Measurements from ENCODE around the gene ZNF503.
"Not testable (repeated sequence)": the region's sequence is repeated elsewhere in the genome, so short reads cannot be mapped to it uniquely, and the experiment has no call there.

Gene ZNF503

DNA sequence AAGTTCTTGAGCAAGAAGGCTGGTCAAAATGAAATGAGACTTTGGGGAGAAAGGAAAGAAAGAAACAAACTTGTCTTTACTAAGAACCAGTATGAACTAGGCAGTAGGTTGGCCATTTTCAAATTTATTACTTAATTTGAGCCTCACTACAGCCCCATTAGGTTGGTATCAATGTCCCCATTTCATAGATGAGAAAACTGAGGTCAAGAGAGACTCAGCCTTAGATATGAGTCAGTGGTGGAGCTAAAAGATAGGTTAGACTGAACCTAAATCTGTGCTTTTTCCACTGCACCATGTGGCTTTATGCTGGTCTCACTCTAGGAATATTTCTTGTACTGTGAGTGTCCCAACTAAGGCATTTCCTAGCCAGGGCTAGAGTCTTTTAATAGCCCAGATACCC, 8.8 kb downstream of the ZNF503 start:
- DNase-seq: no peak

DNA sequence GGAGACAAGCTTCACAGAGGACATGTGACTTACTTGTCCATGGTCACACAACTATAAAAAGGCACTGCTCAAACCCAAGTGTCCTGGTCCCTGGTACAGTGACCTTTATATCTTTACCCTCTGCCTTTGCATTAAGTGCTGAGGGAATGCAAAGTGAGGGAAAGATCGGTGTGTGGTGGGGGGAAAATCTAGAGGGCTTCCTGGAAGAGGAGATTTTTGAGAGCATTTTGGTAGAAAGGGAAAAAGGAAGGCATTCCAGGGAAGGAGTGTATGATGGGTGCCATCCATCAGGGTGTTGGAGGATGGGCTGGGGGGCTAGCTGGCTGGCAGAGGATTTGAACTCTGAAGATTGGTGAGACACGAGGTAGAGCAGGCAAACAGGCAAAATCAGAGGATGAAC, 9.3 kb downstream of the ZNF503 start:
- DNase-seq: no peak

DNA sequence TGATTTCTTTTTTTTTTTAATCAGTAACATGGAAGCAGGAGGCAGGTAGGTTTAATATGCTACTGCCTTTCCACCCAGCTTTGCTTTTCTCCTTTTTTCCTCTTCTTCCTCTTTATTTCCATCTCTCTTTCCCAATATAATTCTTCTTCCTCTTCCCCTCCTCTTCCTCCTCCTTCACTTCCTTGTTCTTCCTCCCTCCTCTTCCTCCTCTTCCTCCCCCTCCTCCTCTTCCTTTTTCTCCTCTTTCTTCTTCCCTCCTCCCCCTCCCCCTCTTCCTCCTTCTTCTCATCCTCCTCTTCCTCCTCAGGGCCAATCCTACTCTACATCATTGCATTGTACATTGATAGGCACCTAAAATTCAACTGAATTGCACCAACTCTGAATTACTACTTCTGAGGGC, 11.4 kb downstream of the ZNF503 start:
- no peak for DNase-seq

DNA sequence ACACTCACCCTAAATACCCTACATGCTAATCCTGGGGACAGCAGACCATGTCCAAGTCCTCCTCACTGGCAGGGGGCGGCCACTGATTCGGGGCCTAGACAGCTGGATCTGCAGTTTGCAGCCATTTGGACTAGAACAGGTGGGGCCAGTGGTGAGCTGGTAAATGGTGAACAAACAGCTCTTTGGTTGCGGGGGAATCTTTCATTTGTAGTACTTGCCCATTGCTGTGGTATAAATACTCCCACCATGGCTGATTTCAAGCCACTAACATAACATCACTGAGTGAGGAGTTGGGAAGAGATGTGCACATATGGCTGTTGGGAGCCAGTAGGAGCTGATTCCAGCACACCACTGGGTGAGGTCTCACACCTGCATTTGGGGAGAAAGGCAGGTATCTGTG, 13.5 kb downstream of the ZNF503 start:
- DNase-seq: no peak

DNA sequence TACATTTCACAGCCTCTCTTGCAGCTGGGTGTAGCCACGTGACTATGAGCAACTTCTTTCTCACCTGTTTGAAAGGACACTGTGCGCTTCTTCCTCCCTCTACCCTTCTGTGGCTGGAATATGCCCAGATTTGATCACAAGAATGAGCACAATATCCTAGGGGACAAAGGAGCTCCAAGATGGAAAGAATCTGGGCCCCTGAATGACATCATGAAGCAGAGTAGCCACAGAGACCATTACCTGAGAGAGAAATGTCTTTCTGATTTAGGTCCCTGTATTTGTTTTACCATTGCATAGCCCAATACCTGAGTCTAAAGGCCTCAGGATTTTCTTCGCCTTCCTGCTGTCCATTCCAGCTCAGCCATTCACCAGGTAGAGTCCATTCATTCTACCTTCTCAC, 15.4 kb downstream of the ZNF503 start:
- DNase-seq: no peak

DNA sequence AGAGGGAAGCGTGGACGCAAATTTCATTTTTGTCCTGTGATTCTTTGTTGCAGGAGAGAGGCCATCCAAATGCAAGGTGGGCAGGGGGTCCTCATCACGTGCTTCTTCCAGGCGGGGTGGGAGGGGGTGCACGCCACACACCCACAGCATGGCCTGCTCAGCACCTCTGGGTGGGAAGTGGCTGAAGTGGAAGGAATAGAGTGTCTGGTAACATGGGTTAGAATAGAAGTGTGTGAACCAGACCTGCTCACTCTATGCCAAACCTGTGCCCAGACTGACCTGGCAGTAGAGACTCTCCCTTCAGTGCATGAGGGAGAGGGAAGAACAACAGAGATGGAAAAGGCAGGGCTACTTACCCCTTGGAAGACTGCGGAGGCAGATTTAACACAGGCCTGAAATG, 21.7 kb downstream of the ZNF503 start:
- no peak for DNase-seq

DNA sequence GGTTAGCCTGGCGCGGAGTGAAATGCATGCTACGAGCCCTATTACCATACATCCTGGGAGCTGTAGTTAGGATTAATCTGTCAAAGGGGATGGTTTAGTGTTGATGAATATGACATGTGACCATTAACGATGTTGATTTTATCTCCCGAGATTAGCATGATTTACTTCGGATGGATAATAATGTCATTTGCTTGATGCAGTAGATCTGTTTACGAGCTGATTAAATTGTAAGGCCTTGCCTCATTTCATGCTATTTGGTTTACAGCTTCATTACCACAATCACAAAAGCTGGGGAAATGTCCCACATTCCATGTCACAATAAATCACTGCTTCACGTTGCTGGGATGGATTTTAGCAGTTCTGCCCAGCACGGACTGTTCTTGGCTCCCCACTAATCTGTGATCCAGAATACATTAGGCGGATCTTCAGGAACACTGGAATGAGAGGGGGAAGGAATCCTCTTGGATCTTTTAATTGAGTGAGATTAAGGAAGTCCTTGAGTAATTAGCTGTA, 22.3 kb downstream of the ZNF503 start:
- DNase-seq: no peak

DNA sequence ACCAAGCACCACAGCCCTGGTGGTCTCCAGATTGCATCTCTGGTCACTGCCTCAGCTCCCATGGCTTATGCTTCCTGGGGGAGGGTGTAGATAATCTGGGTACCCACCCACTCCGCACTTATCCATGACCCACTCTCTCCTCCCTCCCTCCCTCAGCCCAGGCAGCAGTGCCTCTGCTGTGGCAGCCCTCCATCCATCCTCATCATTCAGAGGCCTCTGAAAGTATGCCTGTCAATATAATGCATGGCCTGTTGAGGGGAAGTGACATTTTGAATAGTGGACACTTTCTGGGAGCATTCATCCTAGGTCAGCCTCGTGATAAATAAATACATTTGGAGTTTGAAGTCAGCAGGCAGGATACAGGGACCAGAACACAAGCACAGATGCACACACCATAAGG, 23.2 kb downstream of the ZNF503 start:
- no peak for DNase-seq

DNA sequence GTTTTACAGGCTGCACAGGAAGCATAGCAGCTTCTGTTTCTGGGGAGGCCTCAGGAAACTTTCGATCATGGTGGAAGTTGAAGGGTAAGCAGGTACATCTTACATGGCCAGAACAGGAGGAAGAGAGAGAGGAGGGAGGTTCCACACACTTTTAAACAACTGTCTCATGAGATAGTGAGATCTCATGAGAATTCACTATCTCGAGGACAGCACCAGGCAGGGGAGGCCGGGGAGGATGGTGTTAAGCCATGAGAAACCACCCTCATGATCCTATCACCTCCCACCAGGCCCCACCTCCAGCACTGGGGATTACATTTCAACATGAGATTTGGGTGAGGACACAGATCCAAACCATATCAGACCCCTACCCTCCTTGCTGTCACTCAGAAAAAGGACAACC, 23.7 kb downstream of the ZNF503 start:
- DNase-seq: no peak

DNA sequence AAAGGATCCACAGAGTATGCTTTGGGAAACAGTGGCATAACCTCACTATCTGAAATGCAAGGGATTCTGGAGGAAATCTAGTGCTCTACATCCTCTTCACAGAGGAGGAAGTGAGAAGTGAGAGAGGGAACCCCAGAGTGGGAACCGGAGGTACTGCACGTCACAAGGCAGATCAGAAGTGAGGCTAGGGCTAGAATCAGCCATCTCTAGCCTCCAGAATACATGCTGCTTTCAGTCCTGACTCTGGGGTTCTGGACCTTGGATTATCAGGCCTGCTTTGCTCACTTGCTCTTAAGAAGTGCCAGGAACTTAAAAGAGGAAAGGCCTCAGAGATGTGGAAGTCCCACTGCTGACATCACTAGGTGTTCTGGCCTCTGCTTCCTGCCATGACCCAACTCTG, 25.7 kb downstream of the ZNF503 start:
- no peak for DNase-seq

DNA sequence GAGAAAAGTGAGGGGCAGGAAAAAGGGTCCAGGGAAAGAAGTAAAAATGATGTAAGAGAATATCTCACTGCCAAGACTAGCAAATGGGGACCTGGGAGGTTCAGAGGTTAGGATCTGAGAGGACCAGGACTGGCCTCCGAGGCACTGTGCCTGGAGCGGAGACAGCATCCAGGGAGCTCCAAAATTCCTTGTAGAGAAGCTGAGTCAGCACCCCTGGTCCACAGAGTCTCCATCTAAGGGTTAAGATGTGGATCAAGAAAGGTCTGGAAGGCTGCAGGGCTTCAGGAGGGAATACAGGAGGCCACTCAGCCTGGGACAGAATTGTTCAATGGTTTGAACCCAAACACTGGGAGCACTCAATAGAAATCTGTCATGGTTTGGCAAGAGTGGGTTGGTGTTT, 30.6 kb downstream of the ZNF503 start:
- DNase-seq: no peak

DNA sequence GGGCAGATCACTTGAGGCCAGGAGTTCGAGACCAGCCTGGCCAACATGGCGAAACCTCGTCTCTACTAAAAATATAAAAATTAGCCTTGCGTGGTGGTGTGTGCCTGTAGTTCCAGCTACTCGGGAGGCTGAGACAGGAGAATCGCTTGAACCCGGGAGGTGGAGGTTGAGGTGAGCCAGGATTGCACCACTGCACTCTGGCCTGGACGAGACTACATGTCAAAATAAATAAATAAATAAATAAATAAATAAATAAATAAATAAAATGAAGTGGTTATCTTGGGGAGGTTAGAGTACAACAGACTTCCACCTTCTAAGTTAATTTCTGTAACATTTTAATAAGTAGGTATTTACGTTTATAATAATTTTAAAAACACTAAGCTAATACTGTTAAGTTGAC, 31.7 kb downstream of the ZNF503 start:
- not testable (repeated sequence) for DNase-seq

DNA sequence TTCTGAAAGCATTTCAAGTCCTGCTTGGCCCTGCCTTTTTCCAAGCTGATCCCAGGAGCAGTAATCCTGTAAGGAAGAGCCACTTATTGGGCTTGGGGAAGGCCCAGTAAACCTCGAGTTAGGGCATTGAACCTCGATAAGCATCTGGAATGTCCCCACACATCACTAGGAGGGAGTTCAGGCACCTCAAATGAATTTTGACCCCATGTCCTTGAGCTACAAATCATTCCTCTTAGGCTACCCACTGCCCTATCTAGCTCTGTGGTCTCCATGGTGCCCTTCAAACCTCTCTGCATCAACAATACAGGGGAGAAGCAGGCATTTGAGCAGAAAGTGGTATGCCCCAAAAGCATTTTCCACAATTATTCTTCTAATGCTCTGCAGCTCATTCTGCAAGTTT, 33.7 kb downstream of the ZNF503 start:
- no peak for DNase-seq

DNA sequence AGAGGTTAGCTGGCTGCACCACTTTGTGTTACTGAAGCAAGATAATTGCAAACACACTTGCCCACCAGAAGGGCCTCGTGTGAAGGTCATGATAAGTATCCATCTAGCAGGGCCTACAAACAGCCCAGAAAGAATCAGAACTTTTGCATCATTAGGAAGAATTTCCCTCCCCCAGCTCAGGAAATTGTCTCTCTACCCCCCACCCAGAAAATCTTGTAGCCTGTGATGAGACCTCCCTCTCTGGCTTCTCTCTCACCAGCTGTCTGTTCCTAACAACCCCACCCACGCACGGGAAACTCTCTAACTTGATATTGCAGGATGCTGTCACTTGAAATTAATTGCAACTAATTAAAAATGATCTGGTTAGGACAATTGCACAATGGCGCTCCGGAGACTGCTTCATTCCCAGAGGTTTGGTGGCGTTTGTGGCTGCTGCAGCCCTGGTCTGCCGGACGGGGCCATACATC, 34.5 kb downstream of the ZNF503 start:
- no peak for DNase-seq

DNA sequence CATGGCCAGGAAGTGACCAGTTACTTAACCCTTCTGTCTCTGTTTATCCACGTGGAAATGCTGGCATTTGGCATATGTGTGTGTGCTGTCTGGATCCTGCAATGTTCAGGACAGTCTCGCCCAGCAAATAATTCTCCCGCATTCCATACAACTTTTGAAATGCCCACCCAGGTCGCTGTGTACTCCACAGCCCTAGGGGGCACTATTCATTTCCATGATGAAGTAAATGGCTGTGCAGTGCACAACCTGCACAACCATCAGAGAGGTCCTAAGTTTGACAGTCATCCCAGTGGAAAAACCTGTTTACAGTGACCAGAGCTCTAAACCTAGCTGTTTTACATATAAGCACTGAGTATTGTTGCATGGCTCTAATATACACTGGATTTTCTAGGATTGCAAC, 38.1 kb downstream of the ZNF503 start:
- no peak for DNase-seq

DNA sequence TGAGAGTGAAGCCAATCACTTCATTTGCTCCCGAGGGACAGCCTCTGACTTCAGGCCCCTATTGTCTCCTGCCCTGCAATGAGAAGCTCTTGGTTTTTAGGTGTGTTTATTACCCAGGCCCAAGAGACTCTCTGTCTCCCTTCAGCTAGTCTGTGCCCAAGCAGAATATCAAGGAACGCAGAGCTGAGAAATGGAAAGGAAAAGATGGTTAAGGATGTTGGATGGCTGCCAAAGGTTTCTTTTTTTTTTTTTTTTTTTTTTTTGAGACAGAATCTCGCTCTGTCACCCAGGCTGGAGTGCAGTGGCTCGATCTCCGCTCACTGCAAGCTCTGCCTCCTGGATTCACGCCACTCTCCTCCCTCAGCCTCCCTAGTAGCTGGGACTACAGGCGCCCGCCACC, 41.7 kb downstream of the ZNF503 start:
- not testable (repeated sequence) for DNase-seq

DNA sequence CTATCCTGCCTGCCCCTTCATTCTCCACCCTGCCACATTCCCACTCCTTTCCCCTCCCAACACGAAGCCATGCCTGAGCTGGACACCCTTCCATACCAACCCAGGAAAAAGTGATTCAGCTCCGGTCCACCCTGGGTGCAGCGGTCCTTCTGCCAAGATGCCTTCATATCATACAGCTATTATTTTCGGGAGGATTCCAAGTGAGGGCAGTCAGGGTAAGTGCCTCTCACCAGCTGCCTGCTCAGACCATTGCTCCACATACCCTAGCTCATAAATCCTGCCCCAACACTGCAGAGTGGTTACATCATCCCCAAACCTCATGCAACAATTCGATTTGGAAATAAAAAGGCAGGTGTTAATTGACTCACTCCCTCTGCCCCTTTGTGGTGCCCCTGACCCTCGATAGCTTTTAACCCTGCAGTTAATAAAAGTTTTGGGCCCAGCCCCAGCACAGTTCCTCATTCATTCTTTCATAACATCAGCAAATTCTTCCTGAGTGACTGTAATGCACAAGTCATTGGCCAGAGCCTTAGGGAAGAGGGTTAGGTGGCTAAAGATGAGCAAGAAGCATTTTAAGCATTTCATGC, 42.6 kb downstream of the ZNF503 start:
- no peak for DNase-seq

DNA sequence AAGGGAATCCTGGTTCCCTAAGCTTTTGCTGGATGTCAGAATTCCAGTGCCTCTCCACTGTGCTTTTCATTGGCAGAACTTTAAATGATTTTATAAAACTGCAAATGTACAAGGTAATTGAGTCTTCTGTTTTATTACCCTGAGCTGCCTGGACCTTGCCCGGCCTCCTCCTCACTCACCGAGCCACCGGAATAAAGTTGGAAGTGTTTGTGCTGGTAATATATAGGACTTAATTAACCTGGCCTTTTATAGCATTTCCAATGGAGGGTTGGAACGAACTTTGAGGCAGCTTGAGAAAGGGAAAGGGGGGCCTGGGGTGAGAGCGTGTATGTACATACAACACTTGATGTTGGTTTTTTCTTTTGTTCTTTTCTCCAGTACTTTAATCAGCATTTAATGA, 43.4 kb downstream of the ZNF503 start:
- no peak for DNase-seq

DNA sequence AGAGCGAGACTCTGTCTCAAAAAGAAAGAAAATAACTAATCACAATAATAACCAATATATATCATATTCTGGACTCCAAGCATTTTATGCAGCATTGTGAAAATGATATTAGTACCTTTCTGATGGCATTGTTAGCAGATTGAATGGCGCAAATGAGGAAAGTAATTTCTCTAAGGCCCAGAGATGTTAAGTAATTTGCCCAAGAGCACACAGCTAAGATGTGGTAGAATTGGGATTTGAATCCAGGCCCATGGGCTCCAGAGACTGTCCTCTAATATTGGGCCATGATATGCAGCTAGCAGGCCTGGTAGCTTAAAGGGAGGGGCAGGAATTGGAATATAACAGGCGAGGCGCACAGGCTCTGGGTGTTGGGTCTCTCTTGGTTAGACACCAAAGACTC, 44.1 kb downstream of the ZNF503 start:
- DNase-seq: no peak

DNA sequence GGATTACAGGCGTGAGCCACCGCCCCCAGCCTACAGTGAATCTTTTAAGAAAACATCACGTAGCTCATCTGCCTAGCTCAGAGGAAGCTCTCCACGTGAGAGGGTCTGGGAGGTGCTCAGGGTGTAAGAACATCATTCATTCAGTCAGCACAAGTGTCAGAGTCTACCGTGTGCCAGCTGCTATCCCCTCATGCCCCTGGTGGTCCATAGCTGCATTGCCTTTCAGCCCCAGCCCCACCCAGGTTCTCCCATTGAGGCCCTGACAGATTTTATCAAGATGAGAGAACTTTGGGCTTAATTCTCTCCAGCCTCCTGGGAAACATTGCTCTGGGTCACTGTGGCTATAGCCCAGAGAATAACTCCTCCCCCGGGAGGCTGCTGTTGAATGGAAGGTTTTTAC, 45.1 kb downstream of the ZNF503 start:
- DNase-seq: no peak

DNA sequence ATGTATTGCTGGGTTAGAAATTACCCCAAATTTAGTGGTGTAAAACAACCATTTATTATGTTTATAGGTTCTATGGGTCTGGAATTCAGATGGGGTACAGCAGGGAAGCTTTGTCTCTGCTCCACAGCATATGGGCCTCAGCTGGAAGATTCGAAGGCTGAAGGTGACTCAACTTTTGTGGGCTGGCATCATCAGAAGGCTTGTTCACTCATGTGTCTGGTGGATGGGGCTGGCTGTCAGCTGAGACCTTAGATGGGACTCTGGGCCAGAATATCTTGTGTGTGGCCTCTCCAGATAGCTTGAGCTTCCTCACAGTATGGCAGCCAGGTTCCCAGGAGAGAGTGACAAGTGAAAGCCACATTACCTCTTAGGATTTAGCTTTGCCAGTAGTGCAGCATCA, 45.9 kb downstream of the ZNF503 start:
- no peak for DNase-seq

DNA sequence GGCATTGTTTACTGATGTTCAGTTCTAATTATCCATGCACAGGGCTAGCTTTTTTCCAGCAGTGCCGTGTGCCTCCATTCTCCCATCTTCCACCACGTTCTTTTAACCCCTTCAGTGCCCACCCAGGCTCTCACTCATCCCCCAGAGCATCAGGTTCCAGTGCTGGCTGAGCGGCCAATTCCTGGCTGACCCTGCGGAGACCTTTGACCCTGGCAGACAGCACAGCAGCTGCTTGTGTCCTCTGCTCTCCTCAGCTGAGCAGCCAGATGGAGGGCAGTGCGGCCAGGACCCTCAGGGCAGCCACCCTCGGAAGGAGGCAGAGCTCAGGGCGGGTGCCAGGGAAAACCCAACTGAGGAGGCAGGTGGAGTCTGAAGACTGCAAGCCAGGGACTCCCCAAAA, 48.4 kb downstream of the ZNF503 start:
- no peak for DNase-seq

DNA sequence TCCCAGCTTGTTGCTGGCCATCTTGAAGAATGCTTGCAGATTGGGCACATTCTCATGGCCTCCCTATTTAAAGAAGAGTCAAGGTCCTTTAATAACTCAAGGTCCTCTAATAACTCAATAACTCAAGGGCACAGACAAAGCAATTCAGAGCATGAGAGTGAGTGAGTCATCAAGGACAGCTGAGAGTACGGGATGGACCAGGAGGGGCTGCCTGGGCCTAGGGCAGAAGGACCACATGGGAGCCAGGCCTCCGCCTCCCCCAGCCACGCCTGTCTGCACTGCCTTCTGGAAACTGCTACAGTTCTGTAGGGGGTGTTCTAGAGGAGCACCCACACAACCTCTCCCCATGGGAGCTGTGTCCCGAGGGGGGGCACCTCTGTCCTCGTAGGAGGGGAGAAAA, 48.9 kb downstream of the ZNF503 start:
- DNase-seq: no peak

DNA sequence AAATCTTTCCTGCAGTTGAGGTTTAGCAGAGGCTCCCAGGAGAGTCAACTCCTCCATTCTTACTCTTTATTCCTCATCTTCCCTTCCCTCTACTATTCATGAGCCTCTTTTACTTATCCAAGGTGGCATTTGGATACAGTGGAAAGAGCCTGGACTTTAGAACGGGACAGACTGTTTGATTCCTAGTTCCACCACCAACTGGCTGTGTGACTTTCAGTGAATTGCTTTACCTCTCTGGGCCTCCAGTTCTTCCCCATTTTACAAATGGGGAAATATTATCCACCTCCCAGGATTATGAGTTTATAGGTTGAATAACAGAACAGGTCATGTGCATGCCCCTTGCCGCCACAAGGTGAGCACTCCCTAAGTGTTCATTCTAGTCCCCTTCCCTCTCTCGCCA, 49.9 kb downstream of the ZNF503 start:
- no peak for DNase-seq

DNA sequence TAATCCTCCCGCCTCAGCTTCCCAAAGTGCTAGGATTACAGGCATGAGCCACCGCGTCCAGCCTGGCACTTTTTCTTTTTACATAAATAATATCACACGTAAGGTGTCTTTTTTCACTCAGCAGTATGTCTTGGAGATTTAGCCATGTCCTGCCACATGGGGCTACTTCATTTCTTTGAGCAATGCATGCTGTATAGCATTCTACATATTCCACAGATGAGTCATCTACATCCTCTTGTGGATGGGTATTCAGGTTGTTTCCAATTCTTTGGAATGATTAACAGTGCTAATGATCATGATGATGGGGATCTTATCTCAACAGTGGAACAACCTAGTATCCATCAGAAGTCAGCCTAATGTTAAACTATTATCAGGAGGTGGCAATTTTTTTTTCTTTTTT, 50.8 kb downstream of the ZNF503 start:
- no peak for DNase-seq

Data from T-helper 2 cell (primary cell).